ENCODE results near the gene PICALM.

GRCh38 chr11:86101493-86101892 lies 32.6 kb upstream of the PICALM start:
- no peak for TF ChIP-seq MEIS2 (CRISPR knock-in tag; IDR thresholded peaks at IDR 0.05)
- TF ChIP-seq ZNF75D (CRISPR knock-in tag; IDR thresholded peaks at IDR 0.05; ENCODE audit: borderline replicate concordance): no peak
- TF ChIP-seq NPAS2 (CRISPR knock-in tag; IDR thresholded peaks at IDR 0.05; ENCODE audit: borderline replicate concordance): no peak
- no peak for TF ChIP-seq IRF2 (CRISPR knock-in tag; IDR thresholded peaks at IDR 0.05)
